GM23338 (cell line): Measurements from ENCODE around the gene BICDL1. TPM values are rescaled to one million over a fixed set of nuclear protein-coding genes. Genes with fewer than 3 reads are reported as not detected.
A peak's percentile ranks its signal among the peaks of the same experiment; 100 is the strongest.

ENCODE experiments used
- ATAC-seq: fragments of 200-7000 bp; cut with Tn5 transposase; 3 replicates; pipeline ENCODE4 v1.9.1; 2020
- DNase-seq: peaks from one replicate; pipeline ENCODE4 v3.0.0-alpha.2; 2015; ENCODE audit warnings: low spot score
- H2AFZ ChIP-seq: fragments of 200-600 bp; sonication (generic); 2 replicates; pipeline ENCODE4 v1.8.0; 2016; ENCODE audit warnings: antibody characterized with exemption, mild to moderate bottlenecking, moderate library complexity
- H3F3A ChIP-seq: fragments of 200-600 bp; sonication (generic); replicated peaks from 2 replicates; pipeline ENCODE4 v1.8.0; 2017; ENCODE audit warnings: antibody characterized with exemption, mixed run types, low read depth
- H3K27ac ChIP-seq: fragments of 200-600 bp; sonication (generic); 2 replicates; pipeline ENCODE4 v1.6.1; 2016; ENCODE audit warnings: low read depth
- H3K27me3 ChIP-seq: fragments of 200-600 bp; sonication (generic); 2 replicates; pipeline ENCODE4 v1.8.0; 2016; ENCODE audit warnings: mild to moderate bottlenecking, mixed run types, moderate library complexity; ENCODE audit not compliant: insufficient read depth
- H3K36me3 ChIP-seq: fragments of 200-600 bp; sonication (generic); 2 replicates; pipeline ENCODE4 v1.8.0; 2016; ENCODE audit warnings: mild to moderate bottlenecking; ENCODE audit not compliant: insufficient read depth
- H3K4me1 ChIP-seq: fragments of 200-600 bp; sonication (generic); 2 replicates; pipeline ENCODE4 v1.8.0; 2016; ENCODE audit warnings: mild to moderate bottlenecking, moderate library complexity; ENCODE audit not compliant: insufficient read depth
- H3K4me2 ChIP-seq: fragments of 200-600 bp; sonication (generic); 2 replicates; pipeline ENCODE4 v1.7.1; 2017; ENCODE audit warnings: mixed run types
- H3K4me3 ChIP-seq: fragments of 200-600 bp; sonication (generic); 2 replicates; pipeline ENCODE4 v1.6.1; 2016; ENCODE audit warnings: mixed run types
- H3K79me2 ChIP-seq: fragments of 200-600 bp; sonication (generic); replicated peaks from 2 replicates; pipeline ENCODE4 v1.8.0; 2017; ENCODE audit warnings: mild to moderate bottlenecking; ENCODE audit not compliant: insufficient read depth
- H3K9me2 ChIP-seq: fragments of 200-600 bp; sonication (generic); 2 replicates; pipeline ENCODE4 v1.8.0; 2017; ENCODE audit not compliant: insufficient read depth
- H4K20me1 ChIP-seq: fragments of 200-600 bp; sonication (generic); replicated peaks from 2 replicates; pipeline ENCODE4 v1.8.0; 2017; ENCODE audit warnings: mild to moderate bottlenecking; ENCODE audit not compliant: insufficient read depth
- H3K27ac Mint-ChIP-seq: 2 replicates; pipeline ENCODE4 v1.8.0; 2020; ENCODE audit warnings: inconsistent platforms, mild to moderate bottlenecking, moderate library complexity, mixed read lengths
- H3K27me3 Mint-ChIP-seq: 3 replicates; pipeline ENCODE4 v1.8.0; 2022; ENCODE audit warnings: low read depth, mild to moderate bottlenecking, moderate library complexity, mixed read lengths, inconsistent platforms; ENCODE audit not compliant: insufficient read depth, poor library complexity
- H3K36me3 Mint-ChIP-seq: 3 replicates; pipeline ENCODE4 v1.8.0; 2021; ENCODE audit warnings: low read depth, mild to moderate bottlenecking, inconsistent platforms, moderate library complexity, mixed read lengths
- H3K4me1 Mint-ChIP-seq: 3 replicates; pipeline ENCODE4 v1.8.0; 2020; ENCODE audit warnings: mild to moderate bottlenecking, inconsistent platforms, mixed read lengths
- H3K4me3 Mint-ChIP-seq: 3 replicates; pipeline ENCODE4 v1.8.0; 2021; ENCODE audit warnings: moderate library complexity, mild to moderate bottlenecking, inconsistent platforms, mixed read lengths
- H3K9me3 Mint-ChIP-seq: 3 replicates; pipeline ENCODE4 v1.8.0; 2020; ENCODE audit warnings: moderate library complexity, mild to moderate bottlenecking, inconsistent platforms, mixed read lengths
- CREB1 ChIP-seq: fragments of 250-450 bp; sonication (Bioruptor Pico); IDR thresholded peaks from 2 replicates; pipeline ENCODE4 v1.5.0; 2020; ENCODE audit warnings: low read depth, mild to moderate bottlenecking, moderate library complexity
- ETS1 ChIP-seq: IDR thresholded peaks from 2 replicates; pipeline ENCODE4 v1.6.1; 2016; ENCODE audit warnings: antibody characterized with exemption
- EZH2 ChIP-seq: fragments of 200-600 bp; sonication (generic); IDR thresholded peaks from one replicate; pipeline ENCODE4 v1.8.0; 2017; ENCODE audit warnings: antibody characterized with exemption, mild to moderate bottlenecking, low read depth; ENCODE audit not compliant: unreplicated experiment
- EZH2phosphoT487 ChIP-seq: fragments of 200-600 bp; sonication (generic); IDR thresholded peaks from one replicate; pipeline ENCODE4 v1.8.1; 2018; ENCODE audit warnings: antibody characterized with exemption; ENCODE audit not compliant: unreplicated experiment
- JUNB ChIP-seq: IDR thresholded peaks from one replicate; pipeline ENCODE4 v1.6.1; 2016; ENCODE audit warnings: antibody characterized with exemption; ENCODE audit not compliant: unreplicated experiment
- NANOG ChIP-seq: IDR thresholded peaks from 2 replicates; pipeline ENCODE4 v1.6.1; 2016; ENCODE audit warnings: antibody characterized with exemption, borderline replicate concordance
- POLR2AphosphoS5 ChIP-seq: IDR thresholded peaks from 2 replicates; pipeline ENCODE4 v1.6.1; 2016; ENCODE audit warnings: antibody characterized with exemption, low read depth
- STAT1 ChIP-seq: IDR thresholded peaks from one replicate; pipeline ENCODE4 v1.6.1; 2016; ENCODE audit warnings: antibody characterized with exemption; ENCODE audit not compliant: unreplicated experiment
- ZNF114 ChIP-seq: fragments of 250-450 bp; sonication (Bioruptor Pico); IDR thresholded peaks from 2 replicates; pipeline ENCODE4 v1.5.0; 2020; ENCODE audit warnings: mild to moderate bottlenecking, moderate library complexity
- ZNF331 ChIP-seq: fragments of 250-450 bp; sonication (Bioruptor Pico); IDR thresholded peaks from 2 replicates; pipeline ENCODE4 v1.5.0; 2020; ENCODE audit warnings: low read depth, mild to moderate bottlenecking, moderate library complexity
- polyA plus RNA-seq: library from polyadenylated mRNA; unstranded; fragments of >200 nt; fragmentation: Nextera tagmentation; extraction: Ambion mirVana; gene quantifications from 2 replicates; pipeline ENCODE4 v1.2.1, GENCODE V29; 2016
- total RNA-seq: library from RNA; depleted of rRNA; stranded (reverse); fragments of >200 nt; shearing (Covaris generic); gene quantifications from 2 replicates; pipeline ENCODE4 v1.2.3, GENCODE V29; 2014
- TF ChIP-seq, protein P1 (sequence below): fragments of 250-450 bp; sonication (Bioruptor Pico); IDR thresholded peaks from 2 replicates; pipeline ENCODE4 v1.5.0; 2020; ENCODE audit warnings: mild to moderate bottlenecking, moderate library complexity

BICDL1 gene
- total and polyA plus RNA-seq, 2 experiments from 2014 or later = 14.0 to 25.7 TPM

DNA sequence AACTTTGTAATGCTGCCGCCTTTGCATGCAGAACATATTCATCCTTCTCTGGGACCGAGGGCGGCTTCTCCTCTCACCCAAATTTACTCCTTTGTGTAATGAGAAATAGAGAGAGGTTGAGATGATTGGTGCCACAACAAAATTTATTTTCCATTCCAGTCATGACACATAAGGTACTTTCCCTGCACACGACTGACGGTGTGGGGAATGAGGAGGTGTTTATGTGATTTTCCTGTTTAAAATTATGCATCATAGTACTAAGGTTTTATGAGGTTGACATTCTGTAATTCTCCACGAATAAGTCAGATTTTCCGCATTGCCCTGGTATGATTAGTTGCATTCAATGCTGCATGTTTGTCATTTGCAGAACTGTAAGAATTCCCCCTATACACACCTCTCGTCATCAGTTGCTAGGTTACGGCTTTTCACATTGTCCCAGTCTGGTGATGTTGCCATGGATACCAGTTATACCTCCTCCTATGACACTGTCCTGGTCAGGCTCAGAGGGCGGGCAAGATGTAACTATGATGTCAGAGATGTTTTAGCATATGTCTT is 23.1 kb downstream of the BICDL1 start:
- Mint-ChIP-seq H3K4me3 (no peak overlapping the region), H3K27ac (no peak overlapping the region), H3K4me1 (peaks cover 13% of the 10 kb centered on the region), H3K27me3 (no peaks in the 10 kb centered on the region), H3K36me3 (peaks cover 9% of the 10 kb centered on the region; the same call in 2 of the 3 replicates), H3K9me3 (no peaks in the 10 kb centered on the region; the same call in 2 of the 3 replicates)
- Histone ChIP-seq H3K4me2 (no peak overlapping the region), H2AFZ (no peak overlapping the region), H4K20me1 (no peaks in the 10 kb centered on the region), H3K27ac (no peak overlapping the region), H3K9me2 (peaks cover 3% of the 10 kb centered on the region; the same call in 1 of the 2 replicates), H3K27me3 (no peaks in the 10 kb centered on the region), H3K36me3 (no peaks in the 10 kb centered on the region), H3F3A (no peaks in the 10 kb centered on the region), H3K79me2 (no peaks in the 10 kb centered on the region), H3K4me3 (no peak overlapping the region), H3K4me1 (peaks cover 5% of the 10 kb centered on the region; the same call in 1 of the 2 replicates)
- DNase-seq = peak; percentile 78
- ATAC-seq = peak; percentile 58; the same call in 2 of the 3 replicates
- TF ChIP-seq CREB1 (CRISPR knock-in tag) (0 out of 2 replicates have a peak, but pooled peaks have one; percentile 15), EZH2phosphoT487 (no peak)

DNA sequence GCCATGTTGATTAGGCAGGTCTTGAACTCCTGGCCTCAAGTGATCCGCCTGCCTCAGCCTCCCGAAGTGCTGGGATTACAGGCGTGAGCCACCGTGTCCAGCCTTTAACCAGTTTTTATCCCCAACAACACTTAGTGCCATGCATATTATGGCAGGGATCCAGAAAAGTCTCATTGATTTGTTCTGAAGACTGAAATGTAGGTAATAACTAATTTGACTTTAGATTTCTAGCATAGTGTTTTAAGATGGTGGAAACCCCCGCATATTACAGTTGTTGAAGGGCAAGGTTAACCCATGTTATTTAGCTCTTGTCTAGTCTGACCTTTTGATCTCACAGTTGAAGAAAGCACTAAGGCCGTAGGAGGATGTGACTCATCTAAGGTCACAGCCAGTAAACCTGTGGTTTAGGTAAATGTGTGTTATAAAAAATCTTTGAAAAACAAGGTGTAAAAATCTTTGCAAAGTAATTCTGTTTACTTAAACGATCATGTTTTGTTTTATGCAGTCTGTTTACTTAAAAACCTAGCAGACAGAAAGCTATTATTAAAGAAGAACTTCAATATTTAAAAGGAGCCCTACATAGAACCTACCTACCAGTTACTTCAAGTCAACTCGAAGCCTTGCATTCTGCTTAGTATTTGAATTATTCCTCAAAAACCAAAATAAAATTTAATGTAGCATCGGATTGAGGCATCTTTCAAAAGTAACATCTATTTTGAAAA is 24.8 kb downstream of the BICDL1 start:
- Mint-ChIP-seq H3K27me3 (no peaks in the 10 kb centered on the region), H3K27ac (no peak overlapping the region), H3K4me3 (no peak overlapping the region), H3K4me1 (peaks cover 13% of the 10 kb centered on the region), H3K9me3 (no peaks in the 10 kb centered on the region; the same call in 2 of the 3 replicates), H3K36me3 (peaks cover 9% of the 10 kb centered on the region; the same call in 2 of the 3 replicates)
- H3K27me3 ChIP-seq = no peaks in the 10 kb centered on the region
- H3K36me3 ChIP-seq = no peaks in the 10 kb centered on the region
- no peak overlapping the region for H3K27ac ChIP-seq
- H3K79me2 ChIP-seq = no peaks in the 10 kb centered on the region
- DNase-seq (no peak), ATAC-seq (no peak)
- H3K4me3 ChIP-seq = no peak overlapping the region
- H4K20me1 ChIP-seq = no peaks in the 10 kb centered on the region
- no peaks in the 10 kb centered on the region for H3F3A ChIP-seq
- no peaks in the 10 kb centered on the region for H3K4me1 ChIP-seq
- H3K4me2 ChIP-seq = no peak overlapping the region
- no peak overlapping the region for H2AFZ ChIP-seq
- peaks cover 3% of the 10 kb centered on the region; the same call in 1 of the 2 replicates for H3K9me2 ChIP-seq
- TF ChIP-seq ZNF114 (CRISPR knock-in tag) (no peak), STAT1 (no peak), ETS1 (no peak), POLR2AphosphoS5 (no peak), ZNF331 (no peak), EZH2 (no peak), JUNB (no peak), NANOG (no peak)
- TF ChIP-seq, protein P1, sequence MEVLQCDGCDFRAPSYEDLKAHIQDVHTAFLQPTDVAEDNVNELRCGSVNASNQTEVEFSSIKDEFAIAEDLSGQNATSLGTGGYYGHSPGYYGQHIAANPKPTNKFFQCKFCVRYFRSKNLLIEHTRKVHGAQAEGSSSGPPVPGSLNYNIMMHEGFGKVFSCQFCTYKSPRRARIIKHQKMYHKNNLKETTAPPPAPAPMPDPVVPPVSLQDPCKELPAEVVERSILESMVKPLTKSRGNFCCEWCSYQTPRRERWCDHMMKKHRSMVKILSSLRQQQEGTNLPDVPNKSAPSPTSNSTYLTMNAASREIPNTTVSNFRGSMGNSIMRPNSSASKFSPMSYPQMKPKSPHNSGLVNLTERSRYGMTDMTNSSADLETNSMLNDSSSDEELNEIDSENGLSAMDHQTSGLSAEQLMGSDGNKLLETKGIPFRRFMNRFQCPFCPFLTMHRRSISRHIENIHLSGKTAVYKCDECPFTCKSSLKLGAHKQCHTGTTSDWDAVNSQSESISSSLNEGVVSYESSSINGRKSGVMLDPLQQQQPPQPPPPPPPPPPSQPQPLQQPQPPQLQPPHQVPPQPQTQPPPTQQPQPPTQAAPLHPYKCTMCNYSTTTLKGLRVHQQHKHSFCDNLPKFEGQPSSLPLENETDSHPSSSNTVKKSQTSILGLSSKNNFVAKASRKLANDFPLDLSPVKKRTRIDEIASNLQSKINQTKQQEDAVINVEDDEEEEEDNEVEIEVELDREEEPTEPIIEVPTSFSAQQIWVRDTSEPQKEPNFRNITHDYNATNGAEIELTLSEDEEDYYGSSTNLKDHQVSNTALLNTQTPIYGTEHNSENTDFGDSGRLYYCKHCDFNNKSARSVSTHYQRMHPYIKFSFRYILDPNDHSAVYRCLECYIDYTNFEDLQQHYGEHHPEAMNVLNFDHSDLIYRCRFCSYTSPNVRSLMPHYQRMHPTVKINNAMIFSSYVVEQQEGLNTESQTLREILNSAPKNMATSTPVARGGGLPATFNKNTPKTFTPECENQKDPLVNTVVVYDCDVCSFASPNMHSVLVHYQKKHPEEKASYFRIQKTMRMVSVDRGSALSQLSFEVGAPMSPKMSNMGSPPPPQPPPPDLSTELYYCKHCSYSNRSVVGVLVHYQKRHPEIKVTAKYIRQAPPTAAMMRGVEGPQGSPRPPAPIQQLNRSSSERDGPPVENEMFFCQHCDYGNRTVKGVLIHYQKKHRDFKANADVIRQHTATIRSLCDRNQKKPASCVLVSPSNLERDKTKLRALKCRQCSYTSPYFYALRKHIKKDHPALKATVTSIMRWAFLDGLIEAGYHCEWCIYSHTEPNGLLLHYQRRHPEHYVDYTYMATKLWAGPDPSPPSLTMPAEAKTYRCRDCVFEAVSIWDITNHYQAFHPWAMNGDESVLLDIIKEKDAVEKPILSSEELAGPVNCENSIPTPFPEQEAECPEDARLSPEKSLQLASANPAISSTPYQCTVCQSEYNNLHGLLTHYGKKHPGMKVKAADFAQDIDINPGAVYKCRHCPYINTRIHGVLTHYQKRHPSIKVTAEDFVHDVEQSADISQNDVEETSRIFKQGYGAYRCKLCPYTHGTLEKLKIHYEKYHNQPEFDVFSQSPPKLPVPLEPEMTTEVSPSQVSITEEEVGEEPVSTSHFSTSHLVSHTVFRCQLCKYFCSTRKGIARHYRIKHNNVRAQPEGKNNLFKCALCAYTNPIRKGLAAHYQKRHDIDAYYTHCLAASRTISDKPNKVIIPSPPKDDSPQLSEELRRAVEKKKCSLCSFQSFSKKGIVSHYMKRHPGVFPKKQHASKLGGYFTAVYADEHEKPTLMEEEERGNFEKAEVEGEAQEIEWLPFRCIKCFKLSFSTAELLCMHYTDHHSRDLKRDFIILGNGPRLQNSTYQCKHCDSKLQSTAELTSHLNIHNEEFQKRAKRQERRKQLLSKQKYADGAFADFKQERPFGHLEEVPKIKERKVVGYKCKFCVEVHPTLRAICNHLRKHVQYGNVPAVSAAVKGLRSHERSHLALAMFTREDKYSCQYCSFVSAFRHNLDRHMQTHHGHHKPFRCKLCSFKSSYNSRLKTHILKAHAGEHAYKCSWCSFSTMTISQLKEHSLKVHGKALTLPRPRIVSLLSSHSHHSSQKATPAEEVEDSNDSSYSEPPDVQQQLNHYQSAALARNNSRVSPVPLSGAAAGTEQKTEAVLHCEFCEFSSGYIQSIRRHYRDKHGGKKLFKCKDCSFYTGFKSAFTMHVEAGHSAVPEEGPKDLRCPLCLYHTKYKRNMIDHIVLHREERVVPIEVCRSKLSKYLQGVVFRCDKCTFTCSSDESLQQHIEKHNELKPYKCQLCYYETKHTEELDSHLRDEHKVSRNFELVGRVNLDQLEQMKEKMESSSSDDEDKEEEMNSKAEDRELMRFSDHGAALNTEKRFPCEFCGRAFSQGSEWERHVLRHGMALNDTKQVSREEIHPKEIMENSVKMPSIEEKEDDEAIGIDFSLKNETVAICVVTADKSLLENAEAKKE = no peak
